ENCODE results near the gene PCDHGC4. TPM values are rescaled to one million over a fixed set of nuclear protein-coding genes. Genes with fewer than 3 reads are reported as not detected.

The PCDHGC4 gene
- total and polyA plus RNA-seq, 2 of the 13 experiments (the other 11 are each of a cell fraction or from before 2014, with no cell fraction given), result 0.07 TPM; not detected in 1

- ChIA-PET CTCF (ENCODE audit: low intra/inter-chr PET ratio, low total read pairs) (interaction anchor here (3.2 kb wide), 1 partner anchor 13 kb away, joined by 13 read pairs; no protein-coding TSS in a partner anchor), POLR2A (no interaction called here)
Measured at GRCh38 chr5:141510850-141511601, 26.2 kb downstream of the PCDHGC4 start.

More at GRCh38 chr5:141510850-141511601, 26.2 kb downstream of the PCDHGC4 start:
- no TSS peak for BruUV-seq (replicated peaks)
- no peak overlapping the region for H3K27ac ChIP-seq (ENCODE audit: extremely low read length, insufficient read depth, low read length)
- H3K79me2 ChIP-seq (ENCODE audit: insufficient read depth, low read length), result no peaks in the 10 kb centered on the region
- TF ChIP-seq ATF4 (CRISPR knock-in tag; IDR thresholded peaks at IDR 0.05), result no peak
- no peak for TF ChIP-seq ZNF552 (CRISPR knock-in tag; IDR thresholded peaks at IDR 0.05; ENCODE audit: borderline replicate concordance)
- no peak for TF ChIP-seq ELF3 (CRISPR knock-in tag; IDR thresholded peaks at IDR 0.05)
- TF ChIP-seq NBN (conservative IDR thresholded peaks at IDR 0.05), result no peak
- TF ChIP-seq CBX5 (CRISPR knock-in tag; IDR thresholded peaks at IDR 0.05; ENCODE audit: borderline replicate concordance), result no peak
- TF ChIP-seq ZNF20 (CRISPR knock-in tag; IDR thresholded peaks at IDR 0.05), result no peak
- TF ChIP-seq YEATS2 (CRISPR knock-in tag; IDR thresholded peaks at IDR 0.05; ENCODE audit: borderline replicate concordance), result no peak
- no peak for TF ChIP-seq ZNF83 (CRISPR knock-in tag; IDR thresholded peaks at IDR 0.05; ENCODE audit: borderline replicate concordance)
- no peak for TF ChIP-seq HMGA1 (CRISPR knock-in tag; conservative IDR thresholded peaks at IDR 0.05)
- TF ChIP-seq GTF3A (CRISPR knock-in tag; conservative IDR thresholded peaks at IDR 0.05), result no peak
- no peak for TF ChIP-seq MYNN (CRISPR knock-in tag; IDR thresholded peaks at IDR 0.05; ENCODE audit: low read depth)
- TF ChIP-seq DPF2 (CRISPR knock-in tag; IDR thresholded peaks at IDR 0.05; ENCODE audit: borderline replicate concordance, low read depth), result no peak
- TF ChIP-seq TCF12 (IDR thresholded peaks at IDR 0.05), result no peak
- no peak for TF ChIP-seq TCF12 (CRISPR knock-in tag; IDR thresholded peaks at IDR 0.05)
- no peak for TF ChIP-seq ZNF18 (CRISPR knock-in tag; IDR thresholded peaks at IDR 0.05; ENCODE audit: insufficient replicate concordance)
- FAIRE-seq (no peak), DNase-seq (ENCODE audit: low spot score) (no peak), ATAC-seq (no peak)
- no peaks in the 10 kb centered on the region for H4K20me1 ChIP-seq (ENCODE audit: insufficient read depth, low read length)
- H3K27me3 ChIP-seq (ENCODE audit: control insufficient read depth in 1 of 2, insufficient read depth in 2 of 2, low read length in 2 of 2), result no peaks in the 10 kb centered on the region; a peak in 1 of 5 replicates
- no peak overlapping the region for H2AFZ ChIP-seq (ENCODE audit: low read length)
- no peak overlapping the region for H3K9ac ChIP-seq (ENCODE audit: insufficient read depth, low read depth, low read length)
- 89% methylated on average over 14 of the region's 14 CpGs for WGBS (ENCODE audit: low lambda C conversion rate)
- no peak overlapping the region for H3K4me2 ChIP-seq (ENCODE audit: low read depth, low read length)
- no peaks in the 10 kb centered on the region for H3K9me3 ChIP-seq (ENCODE audit: low read length)
- H3K36me3 ChIP-seq (replicated peaks in 1 of 2; ENCODE audit: control insufficient read depth in 1 of 2, insufficient read depth in 2 of 2, low read length in 2 of 2), result peaks cover 3 to 19% of the 10 kb centered on the region in 2 experiments; a peak in 1 of 5 replicates
- peaks cover 6% of the 10 kb centered on the region; the same call in 1 of the 2 replicates for H3K4me1 ChIP-seq (ENCODE audit: insufficient read depth, low read length)
- in situ Hi-C loops (cut with HindIII; ENCODE audit: extremely low pct_ligation_motif_present, low pct_unique_long_range_greater_than_20kb) (no loop called here), intact Hi-C loops (cut with micrococcal nuclease; ENCODE audit: unreplicated experiment) (no loop called here)
- H3K4me3 ChIP-seq (replicated peaks in 1 of 3; ENCODE audit: insufficient read depth in 1 of 3, low read depth in 2 of 3, low read length in 3 of 3), result no peak overlapping the region

Data from HepG2 (cell line).